H1 (cell line): Measurements from ENCODE around the gene SPDYC. TPM values are rescaled to one million over a fixed set of nuclear protein-coding genes. Genes with fewer than 3 reads are reported as not detected.

Experiments
- ASH2L ChIP-seq: fragments of 200-600, 300-600 bp; sonication (generic); IDR thresholded peaks from one replicate; pipeline ENCODE4 v1.7.1; 2017; ENCODE audit warnings: low read length
- CTBP2 ChIP-seq: IDR thresholded peaks from 2 replicates; pipeline ENCODE4 v1.7.0; 2011; ENCODE audit warnings: borderline replicate concordance, mild to moderate bottlenecking, moderate library complexity, mixed read lengths, low read length; ENCODE audit not compliant: insufficient read depth, insufficient read length
- EGR1 ChIP-seq: IDR thresholded peaks from 2 replicates; pipeline ENCODE4 v1.6.1; 2011; ENCODE audit warnings: low read depth, low read length, borderline replicate concordance
- GABPA ChIP-seq: IDR thresholded peaks from 2 replicates; pipeline ENCODE4 v1.6.1; 2011; ENCODE audit warnings: mild to moderate bottlenecking, low read length, moderate library complexity, borderline replicate concordance; ENCODE audit not compliant: insufficient read depth
- HDAC6 ChIP-seq: IDR thresholded peaks from one replicate; pipeline ENCODE4 v1.7.1; 2012; ENCODE audit warnings: low read depth, mild to moderate bottlenecking, inconsistent platforms, low read length, moderate library complexity
- JUN ChIP-seq: IDR thresholded peaks from 2 replicates; pipeline ENCODE4 v1.6.1; 2011; ENCODE audit warnings: low read depth, mild to moderate bottlenecking, improper control_type of control experiment, low read length
- KDM4A ChIP-seq: IDR thresholded peaks from one replicate; pipeline ENCODE4 v1.7.1; 2012; ENCODE audit warnings: low read depth, mild to moderate bottlenecking, moderate library complexity, low read length, inconsistent platforms; ENCODE audit not compliant: severe bottlenecking
- MAFK ChIP-seq: IDR thresholded peaks from 2 replicates; pipeline ENCODE4 v1.6.1; 2012; ENCODE audit warnings: low read depth, mild to moderate bottlenecking, improper control_type of control experiment, low read length
- MAX ChIP-seq: IDR thresholded peaks from 2 replicates; pipeline ENCODE4 v1.6.1; 2012; ENCODE audit warnings: inconsistent platforms
- NANOG ChIP-seq: IDR thresholded peaks from 2 replicates; pipeline ENCODE4 v1.6.1; 2011; ENCODE audit warnings: low read length, low read depth, mild to moderate bottlenecking, inconsistent platforms; ENCODE audit not compliant: insufficient read depth, poor library complexity, severe bottlenecking
- PHF8 ChIP-seq: fragments of 200-600 bp; sonication (generic); conservative IDR thresholded peaks from 2 replicates; pipeline ENCODE4 v1.7.1; 2012; ENCODE audit warnings: low read depth, mild to moderate bottlenecking, inconsistent platforms, low read length, moderate library complexity
- RAD21 ChIP-seq, 2 experiments: IDR thresholded peaks in 1 of 2; conservative IDR thresholded peaks in 1 of 2; 2 replicates each; pipeline ENCODE4 v1.6.1; 2011; ENCODE audit warnings: low read depth in 2 of 2, low read length in 2 of 2, improper control_type of control experiment in 1 of 2, inconsistent platforms in 1 of 2, mild to moderate bottlenecking in 1 of 2, moderate library complexity in 1 of 2
- RFX5 ChIP-seq: IDR thresholded peaks from 2 replicates; pipeline ENCODE4 v1.6.1; 2011; ENCODE audit warnings: low read depth, low read length, improper control_type of control experiment, borderline replicate concordance
- RNF2 ChIP-seq: fragments of 200-900, 300-1000 bp; sonication (generic); IDR thresholded peaks from 2 replicates; pipeline ENCODE4 v1.7.1; 2016; ENCODE audit warnings: borderline replicate concordance, low read depth, mild to moderate bottlenecking, antibody characterized with exemption, low read length; ENCODE audit not compliant: poor library complexity, severe bottlenecking; ENCODE audit errors: missing control alignments
- SIRT6 ChIP-seq: IDR thresholded peaks from one replicate; pipeline ENCODE4 v1.7.1; 2012; ENCODE audit warnings: low read length, inconsistent platforms
- SIX5 ChIP-seq: IDR thresholded peaks from 2 replicates; pipeline ENCODE4 v1.6.1; 2011; ENCODE audit warnings: mild to moderate bottlenecking, low read depth, low read length
- TAF1 ChIP-seq: IDR thresholded peaks from 2 replicates; pipeline ENCODE4 v1.6.1; 2011; ENCODE audit warnings: mild to moderate bottlenecking, low read depth, low read length
- ZNF274 ChIP-seq: IDR thresholded peaks from 2 replicates; pipeline ENCODE4 v1.7.0; 2012; ENCODE audit warnings: low read length, borderline replicate concordance; ENCODE audit errors: extremely low read depth
- polyA plus RNA-seq, 7 experiments: library from polyadenylated mRNA; depleted of rRNA in 3 of 7; stranded (reverse) in 5 of 7; unstranded in 2 of 7; fragments of >200 nt in 5 of 7; fragments of 200-250 nt in 2 of 7; gene quantifications; 1 replicate in 5 of 7; 2 replicates in 1 of 7; 4 replicates in 1 of 7; pipeline versions ENCODE4 v1.2.1 to v1.2.3, GENCODE V29; 2011 to 2013; ENCODE audit warnings: missing spikeins in 2 of 7, mixed read lengths in 2 of 7
- total RNA-seq: library from RNA; stranded (reverse); fragmentation: NEBNext Ultra II Directional; extraction: Animal tissue kit (Norgen Biotek cat#: 25700); gene quantifications from 2 replicates; pipeline ENCODE4 v1.2.1, GENCODE V29; 2021
- TF ChIP-seq, protein P1 (sequence below): IDR thresholded peaks from 2 replicates; pipeline ENCODE4 v1.6.1; 2011; ENCODE audit warnings: low read length, improper control_type of control experiment
- TF ChIP-seq, protein P2 (sequence below): IDR thresholded peaks from 2 replicates; pipeline ENCODE4 v1.6.1; 2011; ENCODE audit warnings: low read depth, mild to moderate bottlenecking, low read length; ENCODE audit not compliant: insufficient read depth

SPDYC gene
- total and polyA plus RNA-seq, 2 of the 8 experiments (the other 6 are each of a cell fraction or from before 2014, with no cell fraction given) = 0.15 TPM; not detected in 1

DNA sequence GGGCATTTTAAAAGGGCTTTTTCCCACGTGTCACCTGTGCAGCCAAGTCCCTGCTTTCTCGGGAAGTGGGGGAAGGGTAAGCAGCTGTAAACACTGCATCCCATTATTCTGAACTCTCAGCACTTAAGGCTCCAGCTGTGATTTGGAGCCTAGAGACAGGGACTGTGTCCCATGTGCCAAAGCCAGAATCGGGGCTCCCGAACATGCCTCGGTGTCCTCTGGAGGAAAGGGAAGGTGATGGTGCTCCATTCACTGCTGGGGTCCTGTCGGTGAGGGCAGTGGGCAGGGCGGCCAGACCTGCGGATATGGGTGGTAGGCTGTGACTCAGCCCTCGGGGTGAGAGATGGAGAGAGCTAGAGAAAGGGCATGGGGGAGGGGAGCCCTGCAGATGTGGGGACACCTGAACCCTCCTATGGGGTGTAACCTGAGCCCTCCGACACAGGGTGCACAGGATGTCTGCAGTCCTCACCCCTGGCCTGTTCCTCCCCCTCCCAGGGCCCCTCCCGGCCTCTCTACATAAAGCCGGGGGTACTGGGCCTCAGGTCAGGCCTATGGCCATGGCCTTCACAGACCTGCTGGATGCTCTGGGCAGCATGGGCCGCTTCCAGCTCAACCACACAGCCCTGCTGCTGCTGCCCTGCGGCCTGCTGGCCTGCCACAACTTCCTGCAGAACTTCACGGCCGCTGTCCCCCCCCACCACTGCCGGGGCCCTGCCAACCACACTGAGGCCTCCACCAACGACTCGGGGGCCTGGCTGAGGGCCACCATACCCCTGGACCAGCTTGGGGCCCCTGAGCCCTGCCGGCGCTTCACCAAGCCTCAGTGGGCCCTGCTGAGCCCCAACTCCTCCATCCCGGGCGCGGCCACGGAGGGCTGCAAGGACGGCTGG is 43.5 kb downstream of the SPDYC start (continued):
- no peak for TF ChIP-seq GABPA
- no peak for TF ChIP-seq RAD21 (IDR thresholded peaks at IDR 0.05 in 1 of 2, conservative IDR thresholded peaks at IDR 0.05 in 1 of 2; ENCODE audit: low read depth in 2 of 2, low read length in 2 of 2)
- TF ChIP-seq RFX5 = no peak
- TF ChIP-seq, protein P1, sequence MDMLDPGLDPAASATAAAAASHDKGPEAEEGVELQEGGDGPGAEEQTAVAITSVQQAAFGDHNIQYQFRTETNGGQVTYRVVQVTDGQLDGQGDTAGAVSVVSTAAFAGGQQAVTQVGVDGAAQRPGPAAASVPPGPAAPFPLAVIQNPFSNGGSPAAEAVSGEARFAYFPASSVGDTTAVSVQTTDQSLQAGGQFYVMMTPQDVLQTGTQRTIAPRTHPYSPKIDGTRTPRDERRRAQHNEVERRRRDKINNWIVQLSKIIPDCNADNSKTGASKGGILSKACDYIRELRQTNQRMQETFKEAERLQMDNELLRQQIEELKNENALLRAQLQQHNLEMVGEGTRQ = 0 out of 2 replicates have a peak, but pooled peaks have one; percentile 27
- no peak for TF ChIP-seq ZNF274
- no peak for TF ChIP-seq RNF2
- no peak for TF ChIP-seq CTBP2
- TF ChIP-seq JUN = no peak
- peak; percentile 36; the same call in 1 of the 2 replicates for TF ChIP-seq PHF8
- TF ChIP-seq, protein P2, sequence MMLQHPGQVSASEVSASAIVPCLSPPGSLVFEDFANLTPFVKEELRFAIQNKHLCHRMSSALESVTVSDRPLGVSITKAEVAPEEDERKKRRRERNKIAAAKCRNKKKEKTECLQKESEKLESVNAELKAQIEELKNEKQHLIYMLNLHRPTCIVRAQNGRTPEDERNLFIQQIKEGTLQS = no peak
- TF ChIP-seq HDAC6 = no peak
- TF ChIP-seq MAFK = peak; percentile 41; the same call in 1 of the 2 replicates
- TF ChIP-seq KDM4A = no peak
- TF ChIP-seq MAX = no peak; the same call in 1 of the 2 replicates
- TF ChIP-seq ASH2L = peak; percentile 98
- no peak for TF ChIP-seq EGR1
- peak; percentile 28; the same call in 1 of the 2 replicates for TF ChIP-seq SIX5
- peak; percentile 39; the same call in 1 of the 2 replicates for TF ChIP-seq TAF1
- no peak for TF ChIP-seq SIRT6
- TF ChIP-seq NANOG = no peak
